Stimulated activated CD4-positive, alpha-beta T cell treated with anti-CD3 and anti-CD28 coated beads, TNF-alpha, amount 100 ng/mL, for 48 hours (primary cell): ENCODE measurements around the gene NIPSNAP2.
"Not testable (repeated sequence)": the region's sequence is repeated elsewhere in the genome, so short reads cannot be mapped to it uniquely, and the experiment has no call there.

Experiments used
- DNase-seq, 3 donors: peaks; one replicate each; pipeline ENCODE4 v3.0.0-alpha.2; 2020; ENCODE audit warnings: low read depth in 3 of 3

NIPSNAP2 gene

DNA sequence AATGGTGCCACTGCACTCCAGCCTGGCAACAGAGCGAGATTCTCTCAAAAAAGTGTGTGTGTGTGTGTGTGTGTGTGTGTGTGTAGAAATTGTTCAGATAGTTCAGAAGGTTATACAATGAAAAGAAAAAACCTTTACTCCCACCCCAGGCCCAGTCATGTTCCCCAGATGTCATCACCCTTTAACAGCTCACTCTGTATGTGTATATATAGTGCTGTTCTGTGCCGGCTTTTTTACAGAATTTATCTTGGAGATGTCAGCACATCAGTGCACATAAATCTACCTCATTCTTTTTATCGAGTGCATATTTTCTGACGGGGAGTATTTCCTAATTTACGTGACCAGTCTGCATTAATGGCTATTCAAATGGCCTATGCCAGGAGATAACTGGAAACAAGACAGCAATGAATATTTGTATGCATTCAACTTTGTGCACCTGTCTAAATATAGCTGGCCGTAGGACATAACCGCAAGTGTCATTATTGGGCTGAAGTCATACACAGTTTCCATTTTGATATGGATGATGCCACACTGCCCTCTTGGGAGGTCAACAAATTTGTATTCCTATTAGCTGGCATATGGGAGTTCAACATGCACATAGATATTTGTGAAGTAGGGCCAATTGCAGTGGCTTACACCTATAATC is 11.7 kb downstream of the NIPSNAP2 start:
- no peak for DNase-seq

GRCh38 chr7:55977831-55978230 is 13.4 kb downstream of the NIPSNAP2 start:
- no peak for DNase-seq

GRCh38 chr7:55980266-55980665 is 15.9 kb downstream of the NIPSNAP2 start:
- no peak for DNase-seq

- DNase-seq = no peak
Observed at GRCh38 chr7:55983537-55983936, 19.2 kb downstream of the NIPSNAP2 start.

DNA sequence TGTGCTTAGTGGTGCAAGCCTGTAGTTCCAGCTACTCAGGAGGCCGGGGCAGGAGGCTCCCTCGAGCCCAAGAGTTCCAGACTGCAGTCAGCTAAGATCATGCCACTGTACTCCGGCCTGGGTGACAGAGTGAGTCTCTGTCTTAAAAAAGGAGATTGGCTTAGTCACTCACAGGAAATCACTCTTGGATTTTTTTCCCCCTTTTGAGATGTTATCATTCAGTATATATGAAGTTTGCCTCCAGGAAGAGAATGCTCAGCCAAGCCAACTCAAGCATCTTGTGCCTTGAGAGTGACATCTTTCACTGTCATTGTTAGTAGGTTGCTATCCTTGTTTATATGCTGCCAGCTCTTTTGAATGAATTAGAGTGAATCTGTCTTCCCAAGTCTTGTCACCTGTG is 28.0 kb downstream of the NIPSNAP2 start:
- DNase-seq = no peak

- DNase-seq = no peak
Observed at GRCh38 chr7:55996856-55997500, 32.6 kb downstream of the NIPSNAP2 start.

- DNase-seq = no peak
Observed at GRCh38 chr7:56003749-56004148, 39.4 kb downstream of the NIPSNAP2 start.

DNA sequence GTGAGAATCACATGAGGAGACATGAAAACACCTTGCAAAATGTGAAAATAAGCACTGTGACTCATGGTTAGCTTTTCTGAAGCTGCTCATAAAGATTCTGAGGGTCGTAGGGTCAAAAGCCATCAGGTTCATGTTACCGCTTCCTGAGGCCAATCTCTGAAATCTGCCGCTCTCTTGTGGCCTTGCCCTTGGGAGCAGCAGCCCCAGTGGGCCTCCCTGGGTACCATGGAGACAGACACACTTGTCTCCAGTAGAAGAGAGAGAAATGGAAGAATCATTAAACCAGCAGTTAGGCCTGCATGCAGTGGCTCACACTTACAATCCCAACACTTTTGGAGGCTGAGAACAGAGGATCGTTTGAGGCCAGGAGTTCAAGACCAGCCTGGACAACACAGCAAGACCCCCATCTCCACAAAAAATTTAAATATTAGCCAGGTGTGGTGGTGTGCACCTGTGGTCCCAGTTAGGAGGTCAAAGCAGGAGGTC is 42.8 kb downstream of the NIPSNAP2 start:
- no peak for DNase-seq

GRCh38 chr7:56007891-56008290 is 43.5 kb downstream of the NIPSNAP2 start:
- DNase-seq = no peak

GRCh38 chr7:56009695-56010094 is 45.3 kb downstream of the NIPSNAP2 start:
- no peak for DNase-seq

DNA sequence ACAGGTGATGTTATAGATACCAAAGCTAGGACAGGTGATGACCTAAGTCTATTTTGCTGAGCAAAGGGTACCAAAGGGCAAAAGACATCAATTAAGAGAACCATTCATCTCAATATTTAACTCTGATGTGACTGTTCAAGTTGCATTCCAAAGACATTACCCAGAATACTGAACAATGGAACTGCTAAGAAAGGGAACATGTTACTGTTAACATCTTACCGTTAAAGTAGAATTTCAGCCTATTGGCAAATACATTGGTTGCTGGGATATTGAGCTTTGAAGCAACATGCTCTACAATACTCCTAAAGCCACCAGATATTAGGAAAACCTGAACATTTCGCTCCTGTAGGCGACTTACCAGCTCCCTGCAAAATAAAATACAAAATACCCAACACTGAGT is 52.6 kb downstream of the NIPSNAP2 start:
- DNase-seq = not testable (repeated sequence)

DNA sequence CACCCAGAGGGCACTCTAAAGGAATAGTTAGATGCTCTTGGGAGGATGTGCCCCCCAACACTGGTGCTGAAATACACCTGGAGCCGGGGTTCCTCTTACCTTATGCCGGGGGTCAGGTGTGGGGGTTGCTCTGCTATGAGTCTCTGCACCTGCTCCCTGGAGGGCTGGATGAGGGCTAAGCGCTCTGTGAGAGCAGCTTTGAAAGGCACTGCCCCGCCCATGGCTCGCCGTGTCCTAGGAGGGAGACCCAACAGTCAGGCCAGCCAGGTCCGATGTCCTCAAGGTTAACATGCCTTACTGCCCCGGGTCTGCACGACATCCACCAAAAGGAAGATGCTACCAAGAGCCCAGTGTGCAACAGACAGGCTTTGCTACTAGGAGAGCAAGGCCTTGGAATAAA is 55.1 kb downstream of the NIPSNAP2 start:
- DNase-seq = no peak

DNA sequence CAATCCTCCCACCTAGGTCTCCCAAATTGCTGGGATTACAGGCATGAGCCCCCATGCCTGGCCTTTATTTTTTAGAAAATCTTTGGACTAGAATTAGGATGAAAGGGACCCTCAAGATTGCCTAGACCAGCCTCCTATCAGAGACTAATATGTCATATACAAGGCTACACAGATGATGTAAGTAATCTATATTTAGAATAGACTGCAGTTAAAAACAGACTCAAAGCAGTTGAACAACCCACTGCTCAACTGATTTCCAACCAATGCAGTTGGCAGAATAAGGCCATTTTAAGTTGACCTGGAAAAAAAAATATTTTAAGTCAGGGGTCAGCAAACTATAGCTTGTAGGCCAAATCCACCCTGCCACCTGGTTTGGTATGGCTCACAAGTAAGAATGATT is 59.1 kb downstream of the NIPSNAP2 start:
- no peak for DNase-seq

DNA sequence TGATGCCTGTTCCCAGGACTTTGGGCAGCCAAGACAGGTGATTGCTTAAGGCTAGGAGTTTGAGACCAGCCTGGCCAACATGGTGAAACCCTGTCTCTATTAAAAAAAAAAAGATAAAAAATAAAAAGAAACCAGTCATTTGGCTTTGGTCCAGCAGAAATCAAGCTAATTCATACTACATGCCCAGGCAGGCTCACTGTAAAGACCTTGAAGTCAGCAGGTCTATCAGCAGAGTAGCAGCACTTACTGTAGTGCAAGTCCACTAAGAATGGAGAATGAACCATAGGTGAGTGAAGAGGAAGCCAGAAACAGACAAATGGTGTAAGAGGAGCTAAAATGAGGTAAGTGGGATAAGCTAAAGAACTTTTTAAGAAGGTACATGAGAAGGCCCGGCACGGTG is 62.2 kb downstream of the NIPSNAP2 start:
- no peak for DNase-seq

DNA sequence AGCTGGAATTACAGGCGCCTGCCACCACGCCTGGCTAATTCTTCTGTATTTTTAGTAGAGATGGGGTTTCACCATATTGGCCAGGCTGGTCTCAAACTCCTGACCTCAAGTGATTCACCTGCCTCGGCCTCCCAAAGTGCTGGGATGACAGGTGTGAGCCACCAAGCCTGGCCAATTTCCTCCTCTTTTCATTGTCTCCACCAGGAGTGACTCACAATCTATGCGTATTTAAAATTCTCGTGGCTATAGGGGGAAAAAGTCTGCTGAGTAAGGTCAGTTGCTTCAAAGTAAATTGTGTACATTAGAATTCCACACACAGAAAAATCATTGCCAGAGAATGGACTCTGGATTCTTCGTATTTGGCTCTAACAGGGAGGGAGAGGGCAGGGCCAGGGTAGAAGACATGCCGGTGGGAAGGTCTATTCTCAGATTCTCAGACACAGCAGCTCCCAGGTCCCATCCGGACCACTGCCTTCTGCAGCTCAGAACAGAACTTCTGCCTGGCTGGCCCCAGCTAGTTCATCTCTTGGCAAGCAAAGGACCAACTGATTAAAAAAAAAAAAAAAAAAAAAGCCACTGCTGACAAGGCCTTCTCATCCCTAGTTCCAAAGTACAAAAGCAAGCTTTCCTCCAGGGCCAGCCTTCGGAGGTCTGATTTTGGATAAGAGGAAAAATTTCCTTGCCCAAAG is 64.7 kb downstream of the NIPSNAP2 start:
- DNase-seq = no peak

DNA sequence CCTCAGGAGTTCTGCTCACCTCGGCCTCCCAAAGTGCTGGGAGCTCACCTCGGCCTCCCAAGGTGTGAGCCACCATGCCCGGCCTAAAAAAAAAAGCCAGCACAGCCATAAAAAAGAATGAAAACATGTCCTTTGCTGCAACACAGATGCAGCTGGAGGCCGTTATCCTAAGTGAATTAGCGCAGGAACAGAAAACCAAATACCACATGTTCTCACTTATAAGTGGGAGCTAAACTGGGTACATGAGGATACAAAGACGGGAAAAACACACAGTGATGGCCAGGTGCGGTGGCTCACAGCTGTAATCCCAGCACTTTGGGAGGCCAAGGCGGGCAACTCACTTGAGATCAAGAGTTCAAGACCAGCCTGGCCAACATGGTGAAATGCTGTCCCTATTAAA is 66.0 kb downstream of the NIPSNAP2 start:
- DNase-seq = no peak

- not testable (repeated sequence) for DNase-seq
Observed at GRCh38 chr7:56031556-56031955, 67.2 kb downstream of the NIPSNAP2 start.

- DNase-seq = not testable (repeated sequence)
Observed at GRCh38 chr7:56032578-56032977, 68.2 kb downstream of the NIPSNAP2 start.

GRCh38 chr7:56033671-56034432 is 69.5 kb downstream of the NIPSNAP2 start:
- DNase-seq = peak; percentile 24 to 49 (median 38)

DNA sequence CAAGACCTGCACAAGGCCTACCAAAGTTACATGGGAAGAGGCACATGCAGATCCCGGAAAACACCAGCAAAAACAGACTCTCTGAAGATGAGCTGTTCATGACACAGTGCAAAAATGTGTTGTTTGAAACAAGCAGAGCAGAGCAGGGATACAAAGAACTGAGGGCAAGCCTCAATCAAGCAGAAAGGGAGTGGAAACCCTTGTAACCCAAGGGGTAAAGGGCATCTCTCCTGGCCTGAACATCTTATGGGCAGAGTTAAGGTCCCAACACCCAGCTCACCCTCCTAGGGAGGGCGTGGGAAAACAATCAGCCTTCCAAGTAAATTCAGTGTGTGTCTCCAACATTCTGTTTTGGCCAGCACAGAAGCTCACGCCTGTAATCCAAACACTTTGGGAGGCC is 76.3 kb downstream of the NIPSNAP2 start:
- DNase-seq = no peak

DNA sequence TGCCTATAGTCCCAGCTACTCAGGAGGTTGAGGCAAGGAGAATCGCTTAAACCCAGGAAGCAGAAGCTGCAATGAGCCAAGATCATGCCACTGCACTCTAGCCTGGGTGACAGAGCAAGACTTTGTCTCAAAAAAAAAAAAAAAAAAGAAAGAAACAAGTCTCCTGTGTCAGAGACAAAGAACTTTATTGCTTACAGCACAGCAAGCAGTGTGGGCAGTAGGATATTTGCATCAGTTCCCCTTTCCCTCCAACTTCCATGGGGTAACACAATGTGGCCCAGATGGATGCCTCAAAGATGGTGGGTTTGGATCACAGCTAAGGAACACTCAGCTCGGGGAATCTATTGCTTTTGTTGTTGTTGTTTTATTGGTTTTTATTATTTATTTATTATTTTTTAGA is 81.4 kb downstream of the NIPSNAP2 start:
- DNase-seq = not testable (repeated sequence)
